Peyer's patch (tissue), 4 donors: Measurements from ENCODE around the gene NEURL3.

Experiments
- CTCF ChIP-seq, 6 experiments: fragments of 450-650 bp in 4 of 6; fragments of 200-600 bp in 2 of 6; sonication (generic) in 1 of 6; IDR thresholded peaks; one replicate each; pipeline ENCODE4 v1.5.1; 2017 to 2019; ENCODE audit warnings: antibody characterized with exemption in 6 of 6, mild to moderate bottlenecking in 3 of 6, moderate library complexity in 1 of 6
- POLR2A ChIP-seq, 2 donors: fragments of 450-650 bp; IDR thresholded peaks; one replicate each; pipeline ENCODE4 v1.5.1; 2017; ENCODE audit warnings: antibody characterized with exemption in 2 of 2, mild to moderate bottlenecking in 2 of 2, moderate library complexity in 2 of 2

GRCh38 chr2:96525211-96525507, 20.0 kb upstream of the NEURL3 start:
- TF ChIP-seq POLR2A (IDR thresholded peaks at IDR 0.05) (no peak), CTCF (IDR thresholded peaks at IDR 0.05) (no peak)
